Measurements from ENCODE around the gene KLHL29. TPM values are rescaled to one million over a fixed set of nuclear protein-coding genes. Genes with fewer than 3 reads are reported as not detected.

KLHL29 gene
- total RNA-seq, 1 experiment from 2014 or later = 2.4 TPM

- no peak overlapping the region for H3K4me2 ChIP-seq (ENCODE audit: insufficient read depth, insufficient read length, low read length)
- H4K20me1 ChIP-seq (ENCODE audit: control insufficient read depth, insufficient read depth, insufficient read length) = no peaks in the 10 kb centered on the region
- H2BK20ac ChIP-seq (ENCODE audit: low read depth, low read length, poor library complexity, severe bottlenecking) = no peak overlapping the region
- no peaks in the 10 kb centered on the region for H3K23me2 ChIP-seq (ENCODE audit: insufficient read length, low read depth, low read length, poor library complexity, severe bottlenecking)
- no peak overlapping the region; the same call in 1 of the 2 replicates for H3K14ac ChIP-seq (ENCODE audit: insufficient read depth, low read length)
- no peak overlapping the region for H3K18ac ChIP-seq (ENCODE audit: insufficient read length, low read depth, low read length)
- no peak overlapping the region for H2BK12ac ChIP-seq (ENCODE audit: insufficient read length, low read depth, low read length)
- no peak overlapping the region for H2AFZ ChIP-seq (ENCODE audit: low read length)
- no peaks in the 10 kb centered on the region for H3K79me2 ChIP-seq (ENCODE audit: insufficient read depth, low read length)
- no peak overlapping the region for H2BK120ac ChIP-seq (ENCODE audit: low read depth, low read length, poor library complexity, severe bottlenecking)
- H3K4me3 Mint-ChIP-seq = no peak overlapping the region
- no peak overlapping the region for H3K56ac ChIP-seq (ENCODE audit: insufficient read length, low read depth, low read length)
- H3K4me1 Mint-ChIP-seq = peaks cover 10 to 13% of the 10 kb centered on the region in 2 experiments
- H3K23ac ChIP-seq (ENCODE audit: insufficient read length, low read depth, low read length) = no peak overlapping the region
- H3K4me1 ChIP-seq (ENCODE audit: insufficient read depth, low read length) = no peaks in the 10 kb centered on the region
- H2BK15ac ChIP-seq (ENCODE audit: low read depth, low read length) = no peak overlapping the region
- no peak overlapping the region for H4K5ac ChIP-seq (ENCODE audit: insufficient read length, low read depth, low read length)
- no peak overlapping the region for H3K27ac ChIP-seq (ENCODE audit: insufficient read length, low read depth, low read length)
- no peak overlapping the region for H3K4ac ChIP-seq (ENCODE audit: low read depth, low read length)
- H4K91ac ChIP-seq (ENCODE audit: insufficient read length, low read depth, low read length) = no peak overlapping the region
- no peaks in the 10 kb centered on the region; a peak in 1 of 5 replicates for H3K9me3 Mint-ChIP-seq
- WGBS (ENCODE audit: extremely low coverage, insufficient read length, low lambda C conversion rate) = no CpG with 5 or more reads among the region's 22 CpGs
- no peak for TF ChIP-seq CTCF (conservative IDR thresholded peaks at IDR 0.05)
- H3K36me3 Mint-ChIP-seq (ENCODE audit: insufficient read depth in 1 of 3, low read depth in 3 of 3) = peaks cover 0 to 1% (median 0%) of the 10 kb centered on the region in 3 experiments; a peak in 1 of 7 replicates
- H3K9me3 ChIP-seq (ENCODE audit: control insufficient read depth, low read depth, low read length) = no peaks in the 10 kb centered on the region
- H3T11ph ChIP-seq (ENCODE audit: low read length) = no peak overlapping the region
- no peak overlapping the region for H4K8ac ChIP-seq (replicated peaks; ENCODE audit: insufficient read length, low read depth, low read length)
- H3K27me3 Mint-ChIP-seq (ENCODE audit: low read depth) = peaks cover 2% of the 10 kb centered on the region; the same call in 1 of the 2 replicates
- H3K9ac ChIP-seq (ENCODE audit: extremely low read depth, insufficient read length, low read length) = no peak overlapping the region
- no peaks in the 10 kb centered on the region for H3K79me1 ChIP-seq (ENCODE audit: insufficient read depth, low read depth, low read length, poor library complexity, severe bottlenecking)
- peak overlapping the region in 1 of 3 experiments; percentile 66; a peak in 1 of 7 replicates for H3K27ac Mint-ChIP-seq
- no peaks in the 10 kb centered on the region for H3K27me3 ChIP-seq (ENCODE audit: insufficient read depth, low read length)
- no peak overlapping the region for H2BK5ac ChIP-seq (ENCODE audit: insufficient read length, low read length)
- H2AK5ac ChIP-seq (ENCODE audit: insufficient read length, low read length) = no peak overlapping the region
- DNase-seq = no peak
These were observed 284.6 kb downstream of the KLHL29 start for GRCh38 chr2:23669413-23670244.
